PC-9 (cell line): ENCODE results near the gene CD6.

ENCODE experiments used
- CTCF ChIP-seq: fragments of 200-600 bp; sonication (generic); conservative IDR thresholded peaks from 2 replicates; pipeline ENCODE4 v1.6.1; 2017; ENCODE audit warnings: mixed run types, antibody characterized with exemption, mild to moderate bottlenecking, moderate library complexity
- EZH2 ChIP-seq: fragments of 200-600 bp; sonication (generic); IDR thresholded peaks from 2 replicates; pipeline ENCODE4 v1.8.0; 2017; ENCODE audit warnings: antibody characterized with exemption, low read depth

GRCh38 chr11:60952742-60953170 lies 18.7 kb upstream of the CD6 start:
- no peak for TF ChIP-seq EZH2
- no peak for TF ChIP-seq CTCF
